ENCODE results near the gene FMNL2.

DNA sequence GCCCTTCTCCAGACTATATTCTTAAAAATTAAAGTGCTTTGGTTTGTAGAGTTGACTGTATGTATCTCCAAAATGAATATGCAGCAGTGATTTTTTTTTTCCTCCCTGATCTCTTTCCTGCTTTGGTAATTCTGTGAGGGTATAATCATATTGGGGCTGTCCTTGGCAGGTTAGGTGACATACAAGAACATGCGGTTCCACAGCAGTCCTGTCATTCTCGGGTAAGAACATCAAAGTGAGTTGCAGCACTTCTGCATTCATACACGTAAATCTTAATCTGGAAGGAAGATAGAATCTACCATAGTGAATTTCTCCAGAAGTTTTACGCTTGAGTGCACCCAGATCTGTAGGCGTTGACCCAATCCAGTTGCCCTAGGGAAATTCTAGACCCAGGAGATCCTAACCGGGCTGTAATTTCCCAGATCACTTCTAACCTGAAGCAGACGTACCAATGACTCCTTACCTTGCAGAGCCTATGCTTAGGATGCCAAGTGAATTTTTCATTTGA is 272.9 kb downstream of the FMNL2 start:
- TF ChIP-seq, protein P1, sequence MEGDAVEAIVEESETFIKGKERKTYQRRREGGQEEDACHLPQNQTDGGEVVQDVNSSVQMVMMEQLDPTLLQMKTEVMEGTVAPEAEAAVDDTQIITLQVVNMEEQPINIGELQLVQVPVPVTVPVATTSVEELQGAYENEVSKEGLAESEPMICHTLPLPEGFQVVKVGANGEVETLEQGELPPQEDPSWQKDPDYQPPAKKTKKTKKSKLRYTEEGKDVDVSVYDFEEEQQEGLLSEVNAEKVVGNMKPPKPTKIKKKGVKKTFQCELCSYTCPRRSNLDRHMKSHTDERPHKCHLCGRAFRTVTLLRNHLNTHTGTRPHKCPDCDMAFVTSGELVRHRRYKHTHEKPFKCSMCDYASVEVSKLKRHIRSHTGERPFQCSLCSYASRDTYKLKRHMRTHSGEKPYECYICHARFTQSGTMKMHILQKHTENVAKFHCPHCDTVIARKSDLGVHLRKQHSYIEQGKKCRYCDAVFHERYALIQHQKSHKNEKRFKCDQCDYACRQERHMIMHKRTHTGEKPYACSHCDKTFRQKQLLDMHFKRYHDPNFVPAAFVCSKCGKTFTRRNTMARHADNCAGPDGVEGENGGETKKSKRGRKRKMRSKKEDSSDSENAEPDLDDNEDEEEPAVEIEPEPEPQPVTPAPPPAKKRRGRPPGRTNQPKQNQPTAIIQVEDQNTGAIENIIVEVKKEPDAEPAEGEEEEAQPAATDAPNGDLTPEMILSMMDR (IDR thresholded peaks at IDR 0.05) = no peak
- TF ChIP-seq POLR2A (IDR thresholded peaks at IDR 0.05) = no peak

All from heart left ventricle (tissue), 13 donors.